H9 (cell line): ENCODE measurements around the gene KRTAP4-12. TPM values are rescaled to one million over a fixed set of nuclear protein-coding genes. Genes with fewer than 3 reads are reported as not detected.
"Not testable (repeated sequence)": the region's sequence is repeated elsewhere in the genome, so short reads cannot be mapped to it uniquely, and the experiment has no call there.

Source experiments
- DNase-seq: peaks from one replicate; pipeline ENCODE4 v3.0.0-alpha.2; 2017
- H2AFZ ChIP-seq: one replicate; pipeline ENCODE4 v1.6.1; 2013; ENCODE audit warnings: mild to moderate bottlenecking, low read length, control low read depth, moderate library complexity
- H2AK5ac ChIP-seq: 2 replicates; pipeline ENCODE4 v1.6.1; 2013; ENCODE audit warnings: low read length, control low read depth, mixed read lengths; ENCODE audit not compliant: insufficient read length
- H2BK120ac ChIP-seq: one replicate; pipeline ENCODE4 v1.6.1; 2013; ENCODE audit warnings: low read depth, mild to moderate bottlenecking, low read length, control low read depth, inconsistent platforms; ENCODE audit not compliant: poor library complexity, severe bottlenecking
- H2BK12ac ChIP-seq: 2 replicates; pipeline ENCODE4 v1.6.1; 2013; ENCODE audit warnings: low read length, control low read depth, mixed read lengths, low read depth; ENCODE audit not compliant: insufficient read length
- H2BK15ac ChIP-seq: 2 replicates; pipeline ENCODE4 v1.6.1; 2013; ENCODE audit warnings: low read depth, low read length, control low read depth
- H2BK20ac ChIP-seq: one replicate; pipeline ENCODE4 v1.6.1; 2013; ENCODE audit warnings: low read depth, mild to moderate bottlenecking, low read length, control low read depth, inconsistent platforms; ENCODE audit not compliant: poor library complexity, severe bottlenecking
- H2BK5ac ChIP-seq: 2 replicates; pipeline ENCODE4 v1.6.1; 2013; ENCODE audit warnings: low read length, control low read depth, mixed read lengths; ENCODE audit not compliant: insufficient read length
- H3K14ac ChIP-seq: 2 replicates; pipeline ENCODE4 v1.6.1; 2013; ENCODE audit warnings: low read length, control low read depth; ENCODE audit not compliant: insufficient read depth
- H3K18ac ChIP-seq: 2 replicates; pipeline ENCODE4 v1.6.1; 2013; ENCODE audit warnings: low read depth, mild to moderate bottlenecking, mixed read lengths, low read length, control low read depth; ENCODE audit not compliant: insufficient read length
- H3K23ac ChIP-seq: 2 replicates; pipeline ENCODE4 v1.6.1; 2013; ENCODE audit warnings: low read length, control low read depth, mixed read lengths, low read depth; ENCODE audit not compliant: insufficient read length
- H3K23me2 ChIP-seq: 2 replicates; pipeline ENCODE4 v1.6.1; 2013; ENCODE audit warnings: low read depth, mild to moderate bottlenecking, mixed read lengths, low read length, control low read depth; ENCODE audit not compliant: insufficient read length, poor library complexity, severe bottlenecking
- H3K27ac ChIP-seq: 2 replicates; pipeline ENCODE4 v1.5.1; 2013; ENCODE audit warnings: low read length, control low read depth, mixed read lengths, low read depth; ENCODE audit not compliant: insufficient read length
- H3K27me3 ChIP-seq: 2 replicates; pipeline ENCODE4 v1.6.1; 2013; ENCODE audit warnings: low read length, control low read depth, inconsistent platforms; ENCODE audit not compliant: insufficient read depth
- H3K4ac ChIP-seq: 2 replicates; pipeline ENCODE4 v1.6.1; 2013; ENCODE audit warnings: low read depth, mild to moderate bottlenecking, control low read depth, inconsistent platforms, low read length, moderate library complexity
- H3K4me1 ChIP-seq: 2 replicates; pipeline ENCODE4 v1.6.1; 2013; ENCODE audit warnings: low read length, control low read depth, inconsistent platforms; ENCODE audit not compliant: insufficient read depth
- H3K4me2 ChIP-seq: 2 replicates; pipeline ENCODE4 v1.6.1; 2013; ENCODE audit warnings: low read length, control low read depth, mixed read lengths; ENCODE audit not compliant: insufficient read length, insufficient read depth
- H3K56ac ChIP-seq: 2 replicates; pipeline ENCODE4 v1.6.1; 2013; ENCODE audit warnings: low read depth, mild to moderate bottlenecking, mixed read lengths, low read length, control low read depth; ENCODE audit not compliant: insufficient read length
- H3K79me1 ChIP-seq: 2 replicates; pipeline ENCODE4 v1.6.1; 2013; ENCODE audit warnings: low read depth, mild to moderate bottlenecking, moderate library complexity, low read length, control low read depth, inconsistent platforms; ENCODE audit not compliant: insufficient read depth, poor library complexity, severe bottlenecking
- H3K79me2 ChIP-seq: 2 replicates; pipeline ENCODE4 v1.6.1; 2013; ENCODE audit warnings: low read length, control low read depth, inconsistent platforms; ENCODE audit not compliant: insufficient read depth
- H3K9ac ChIP-seq: 2 replicates; pipeline ENCODE4 v1.6.1; 2013; ENCODE audit warnings: low read length, control low read depth, mixed read lengths; ENCODE audit not compliant: insufficient read length; ENCODE audit errors: extremely low read depth
- H3K9me3 ChIP-seq: one replicate; pipeline ENCODE4 v1.6.1; 2013; ENCODE audit warnings: low read depth, low read length, inconsistent platforms; ENCODE audit not compliant: control insufficient read depth
- H3T11ph ChIP-seq: one replicate; pipeline ENCODE4 v1.6.1; 2013; ENCODE audit warnings: mild to moderate bottlenecking, low read length, control low read depth, inconsistent platforms
- H4K20me1 ChIP-seq: one replicate; pipeline ENCODE4 v1.6.1; 2013; ENCODE audit not compliant: control insufficient read depth, insufficient read length, insufficient read depth
- H4K5ac ChIP-seq: 2 replicates; pipeline ENCODE4 v1.6.1; 2013; ENCODE audit warnings: low read depth, mild to moderate bottlenecking, mixed read lengths, low read length, control low read depth; ENCODE audit not compliant: insufficient read length
- H4K8ac ChIP-seq: replicated peaks from 2 replicates; pipeline ENCODE4 v1.6.1; 2013; ENCODE audit warnings: low read length, control low read depth, mixed read lengths, low read depth; ENCODE audit not compliant: insufficient read length
- H4K91ac ChIP-seq: 2 replicates; pipeline ENCODE4 v1.6.1; 2013; ENCODE audit warnings: low read depth, mild to moderate bottlenecking, moderate library complexity, mixed read lengths, low read length, control low read depth; ENCODE audit not compliant: insufficient read length
- H3K27ac Mint-ChIP-seq, 3 experiments: 2 replicates in 2 of 3; 3 replicates in 1 of 3; pipeline ENCODE4 v1.8.0; 2020 to 2021; ENCODE audit warnings: mixed read lengths in 3 of 3, mild to moderate bottlenecking in 1 of 3, moderate library complexity in 1 of 3
- H3K27me3 Mint-ChIP-seq: 2 replicates; pipeline ENCODE4 v1.8.0; 2021; ENCODE audit warnings: low read depth, mild to moderate bottlenecking, moderate library complexity, mixed read lengths
- H3K36me3 Mint-ChIP-seq, 3 experiments: 2 replicates in 2 of 3; 3 replicates in 1 of 3; pipeline ENCODE4 v1.8.0; 2020 to 2021; ENCODE audit warnings: low read depth in 3 of 3, mixed read lengths in 3 of 3; ENCODE audit not compliant: insufficient read depth in 1 of 3
- H3K4me1 Mint-ChIP-seq, 2 experiments: 2 replicates each; pipeline ENCODE4 v1.8.0; 2020; ENCODE audit warnings: mixed read lengths in 2 of 2
- H3K4me3 Mint-ChIP-seq, 2 experiments: 2 replicates in 1 of 2; 3 replicates in 1 of 2; pipeline ENCODE4 v1.8.0; 2020 to 2021; ENCODE audit warnings: mild to moderate bottlenecking in 2 of 2, mixed read lengths in 2 of 2, moderate library complexity in 1 of 2
- H3K9me3 Mint-ChIP-seq, 2 experiments: 2 replicates in 1 of 2; 3 replicates in 1 of 2; pipeline ENCODE4 v1.8.0; 2020; ENCODE audit warnings: mild to moderate bottlenecking in 2 of 2, mixed read lengths in 2 of 2, moderate library complexity in 1 of 2
- WGBS: extraction: QIAGEN DNeasy Blood & Tissue Kit; methylation state at CpG from one replicate; pipeline ENCODE4 v1.1.7; 2013; ENCODE audit warnings: missing lambda C conversion rate, low lambda C conversion rate, mixed read lengths; ENCODE audit not compliant: insufficient read length; ENCODE audit errors: extremely low coverage; 5-methylcytosine and 5-hydroxymethylcytosine counted together
- total RNA-seq: library from RNA; stranded (reverse); gene quantifications from 2 replicates; pipeline ENCODE4 v1.2.1, GENCODE V29; 2021
- TF ChIP-seq, protein P1 (sequence below): fragments of 200-600 bp; sonication (generic); conservative IDR thresholded peaks from 3 replicates; pipeline ENCODE4 v1.8.0; 2021; ENCODE audit warnings: antibody characterized with exemption, mild to moderate bottlenecking

The KRTAP4-12 gene
- total RNA-seq, 1 experiment from 2014 or later: not detected

DNA sequence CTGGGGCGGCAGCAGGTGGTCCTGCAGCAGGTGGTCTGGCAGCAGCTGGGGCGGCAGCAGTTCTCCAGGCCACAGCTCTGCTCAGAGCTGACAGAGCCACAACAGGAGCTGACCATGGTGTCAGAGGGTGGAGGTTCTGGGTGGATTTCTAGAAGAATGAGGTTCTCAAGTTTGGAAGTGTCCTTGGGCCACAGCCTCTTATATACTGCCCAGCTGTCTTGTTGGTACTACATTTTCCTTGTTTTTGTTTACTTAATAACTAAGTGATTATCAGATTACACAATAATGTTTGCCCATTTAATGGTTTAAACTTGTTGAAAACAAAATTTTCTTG is 25.6 kb upstream of the KRTAP4-12 start, which contains the start of gene KRTAP4-5:
TSS of gene KRTAP4-5 (minus strand) at position 174 of the 334 bp plus-strand sequence. CDS start at position 116, 58 bp downstream.
- no peaks in the 10 kb centered on the region for H3K79me1 ChIP-seq
- H2BK20ac ChIP-seq: no peak within 1 kb of the TSS
- H3K4me1 Mint-ChIP-seq: peaks cover 2 to 13% of the 10 kb centered on the region in 2 experiments
- no peak within 1 kb of the TSS for H3T11ph ChIP-seq
- H2AK5ac ChIP-seq: no peak within 1 kb of the TSS
- H3K23me2 ChIP-seq: no peaks in the 10 kb centered on the region
- H3K56ac ChIP-seq: no peak within 1 kb of the TSS
- no peak within 1 kb of the TSS for H3K23ac ChIP-seq
- H4K8ac ChIP-seq: no peak within 1 kb of the TSS
- no peak within 1 kb of the TSS for H2BK5ac ChIP-seq
- no peaks in the 10 kb centered on the region for H3K4me1 ChIP-seq
- no peaks in the 10 kb centered on the region for H3K27me3 Mint-ChIP-seq
- H2BK12ac ChIP-seq: no peak within 1 kb of the TSS
- no peak within 1 kb of the TSS; the same call in 1 of the 2 replicates for H3K14ac ChIP-seq
- H3K27ac ChIP-seq: no peak within 1 kb of the TSS
- no peaks in the 10 kb centered on the region for H4K20me1 ChIP-seq
- no peak within 1 kb of the TSS for H4K91ac ChIP-seq
- no peak within 1 kb of the TSS for H2BK120ac ChIP-seq
- H3K79me2 ChIP-seq: no peaks in the 10 kb centered on the region
- peaks cover 0 to 2% of the 10 kb centered on the region in 2 experiments; a peak in 1 of 5 replicates for H3K9me3 Mint-ChIP-seq
- DNase-seq: no peak
- 0 out of 7 replicates have a peak within 1 kb of the TSS, but pooled peaks of 1 of the 3 experiments have one; percentile 55 for H3K27ac Mint-ChIP-seq
- H3K9ac ChIP-seq: no peak within 1 kb of the TSS
- no peaks in the 10 kb centered on the region for H3K9me3 ChIP-seq
- H3K18ac ChIP-seq: no peak within 1 kb of the TSS
- TF ChIP-seq, protein P1, sequence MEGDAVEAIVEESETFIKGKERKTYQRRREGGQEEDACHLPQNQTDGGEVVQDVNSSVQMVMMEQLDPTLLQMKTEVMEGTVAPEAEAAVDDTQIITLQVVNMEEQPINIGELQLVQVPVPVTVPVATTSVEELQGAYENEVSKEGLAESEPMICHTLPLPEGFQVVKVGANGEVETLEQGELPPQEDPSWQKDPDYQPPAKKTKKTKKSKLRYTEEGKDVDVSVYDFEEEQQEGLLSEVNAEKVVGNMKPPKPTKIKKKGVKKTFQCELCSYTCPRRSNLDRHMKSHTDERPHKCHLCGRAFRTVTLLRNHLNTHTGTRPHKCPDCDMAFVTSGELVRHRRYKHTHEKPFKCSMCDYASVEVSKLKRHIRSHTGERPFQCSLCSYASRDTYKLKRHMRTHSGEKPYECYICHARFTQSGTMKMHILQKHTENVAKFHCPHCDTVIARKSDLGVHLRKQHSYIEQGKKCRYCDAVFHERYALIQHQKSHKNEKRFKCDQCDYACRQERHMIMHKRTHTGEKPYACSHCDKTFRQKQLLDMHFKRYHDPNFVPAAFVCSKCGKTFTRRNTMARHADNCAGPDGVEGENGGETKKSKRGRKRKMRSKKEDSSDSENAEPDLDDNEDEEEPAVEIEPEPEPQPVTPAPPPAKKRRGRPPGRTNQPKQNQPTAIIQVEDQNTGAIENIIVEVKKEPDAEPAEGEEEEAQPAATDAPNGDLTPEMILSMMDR: no peak
- no peaks in the 10 kb centered on the region for H3K27me3 ChIP-seq
- peaks cover 0 to 4% (median 2%) of the 10 kb centered on the region in 3 experiments; a peak in 3 of 7 replicates for H3K36me3 Mint-ChIP-seq
- no CpG with 5 or more reads among the region's 2 CpGs for WGBS
- no peak within 1 kb of the TSS for H2BK15ac ChIP-seq
- no peak within 1 kb of the TSS for H2AFZ ChIP-seq
- no peak within 1 kb of the TSS for H3K4ac ChIP-seq
- H4K5ac ChIP-seq: no peak within 1 kb of the TSS
- H3K4me3 Mint-ChIP-seq: no peak within 1 kb of the TSS
- no peak within 1 kb of the TSS for H3K4me2 ChIP-seq

GRCh38 chr17:41148971-41149651 is 25.1 kb upstream of the KRTAP4-12 start:
- not testable (repeated sequence) for H3K9me3 ChIP-seq, H2BK5ac ChIP-seq, H3K4me3 Mint-ChIP-seq, H3K36me3 Mint-ChIP-seq, H2AFZ ChIP-seq, DNase-seq, H2BK120ac ChIP-seq, H3K27me3 Mint-ChIP-seq, H4K20me1 ChIP-seq, H3K4me1 ChIP-seq, H3K27me3 ChIP-seq, H3K9me3 Mint-ChIP-seq, H3T11ph ChIP-seq, H3K4ac ChIP-seq, H3K4me2 ChIP-seq, H2AK5ac ChIP-seq, H4K8ac ChIP-seq, H4K91ac ChIP-seq, H2BK15ac ChIP-seq, H2BK20ac ChIP-seq, H3K18ac ChIP-seq, H2BK12ac ChIP-seq, H3K14ac ChIP-seq, H4K5ac ChIP-seq, H3K23ac ChIP-seq, H3K79me2 ChIP-seq, H3K23me2 ChIP-seq, H3K27ac ChIP-seq, H3K27ac Mint-ChIP-seq, H3K56ac ChIP-seq, H3K9ac ChIP-seq, H3K79me1 ChIP-seq
- no CpG with 5 or more reads among the region's 10 CpGs for WGBS
- peaks cover 2 to 13% of the 10 kb centered on the region in 2 experiments for H3K4me1 Mint-ChIP-seq
